ENCODE results near the gene SLC39A6.
"Not testable (repeated sequence)": the region's sequence is repeated elsewhere in the genome, so short reads cannot be mapped to it uniquely, and the experiment has no call there.

The SLC39A6 gene

DNA sequence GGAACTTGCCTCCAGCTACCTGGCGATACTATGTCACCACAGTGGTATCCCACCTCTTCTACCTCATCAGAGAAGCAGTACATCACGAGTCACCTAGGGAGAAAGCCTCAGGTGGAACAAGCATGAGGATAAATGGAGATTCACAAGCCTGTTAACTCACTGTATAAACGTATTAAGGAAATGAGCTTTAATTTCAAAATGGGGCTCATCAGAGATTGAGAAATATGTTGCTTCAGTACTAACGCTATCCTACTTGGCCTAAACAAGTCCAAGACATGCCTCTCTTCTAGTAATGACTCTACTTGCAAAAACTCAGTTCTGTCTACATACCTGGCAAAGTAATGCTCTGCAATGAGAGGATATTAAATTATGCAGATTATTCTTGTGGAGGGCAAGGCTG, 4.3 kb downstream of the SLC39A6 start:
- no peak for ATAC-seq
- TF ChIP-seq BACH2 (CRISPR knock-in tag; IDR thresholded peaks at IDR 0.05; ENCODE audit: borderline replicate concordance) (no peak), ZFP3 (CRISPR knock-in tag; IDR thresholded peaks at IDR 0.05) (no peak), CSDC2 (CRISPR knock-in tag; IDR thresholded peaks at IDR 0.05) (no peak), TCF4 (CRISPR knock-in tag; IDR thresholded peaks at IDR 0.05; ENCODE audit: borderline replicate concordance) (no peak), ZFP30 (CRISPR knock-in tag; IDR thresholded peaks at IDR 0.05) (no peak), ZNF70 (CRISPR knock-in tag; IDR thresholded peaks at IDR 0.05) (no peak), ZC3H10 (CRISPR knock-in tag; IDR thresholded peaks at IDR 0.05) (no peak), ESRRG (CRISPR knock-in tag; IDR thresholded peaks at IDR 0.05) (no peak), ZNF565 (CRISPR knock-in tag; conservative IDR thresholded peaks at IDR 0.05; ENCODE audit: low read depth) (no peak), RARB (CRISPR knock-in tag; IDR thresholded peaks at IDR 0.05) (no peak)
- TF ChIP-seq, protein P1, sequence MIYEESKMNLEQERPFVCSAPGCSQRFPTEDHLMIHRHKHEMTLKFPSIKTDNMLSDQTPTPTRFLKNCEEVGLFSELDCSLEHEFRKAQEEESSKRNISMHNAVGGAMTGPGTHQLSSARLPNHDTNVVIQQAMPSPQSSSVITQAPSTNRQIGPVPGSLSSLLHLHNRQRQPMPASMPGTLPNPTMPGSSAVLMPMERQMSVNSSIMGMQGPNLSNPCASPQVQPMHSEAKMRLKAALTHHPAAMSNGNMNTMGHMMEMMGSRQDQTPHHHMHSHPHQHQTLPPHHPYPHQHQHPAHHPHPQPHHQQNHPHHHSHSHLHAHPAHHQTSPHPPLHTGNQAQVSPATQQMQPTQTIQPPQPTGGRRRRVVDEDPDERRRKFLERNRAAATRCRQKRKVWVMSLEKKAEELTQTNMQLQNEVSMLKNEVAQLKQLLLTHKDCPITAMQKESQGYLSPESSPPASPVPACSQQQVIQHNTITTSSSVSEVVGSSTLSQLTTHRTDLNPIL (CRISPR knock-in tag; IDR thresholded peaks at IDR 0.05; ENCODE audit: low read depth), result no peak
- TF ChIP-seq, protein P2, sequence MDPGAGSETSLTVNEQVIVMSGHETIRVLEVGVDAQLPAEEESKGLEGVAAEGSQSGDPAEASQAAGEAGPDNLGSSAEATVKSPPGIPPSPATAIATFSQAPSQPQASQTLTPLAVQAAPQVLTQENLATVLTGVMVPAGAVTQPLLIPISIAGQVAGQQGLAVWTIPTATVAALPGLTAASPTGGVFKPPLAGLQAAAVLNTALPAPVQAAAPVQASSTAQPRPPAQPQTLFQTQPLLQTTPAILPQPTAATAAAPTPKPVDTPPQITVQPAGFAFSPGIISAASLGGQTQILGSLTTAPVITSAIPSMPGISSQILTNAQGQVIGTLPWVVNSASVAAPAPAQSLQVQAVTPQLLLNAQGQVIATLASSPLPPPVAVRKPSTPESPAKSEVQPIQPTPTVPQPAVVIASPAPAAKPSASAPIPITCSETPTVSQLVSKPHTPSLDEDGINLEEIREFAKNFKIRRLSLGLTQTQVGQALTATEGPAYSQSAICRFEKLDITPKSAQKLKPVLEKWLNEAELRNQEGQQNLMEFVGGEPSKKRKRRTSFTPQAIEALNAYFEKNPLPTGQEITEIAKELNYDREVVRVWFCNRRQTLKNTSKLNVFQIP (CRISPR knock-in tag; IDR thresholded peaks at IDR 0.05; ENCODE audit: borderline replicate concordance, low read depth), result no peak

DNA sequence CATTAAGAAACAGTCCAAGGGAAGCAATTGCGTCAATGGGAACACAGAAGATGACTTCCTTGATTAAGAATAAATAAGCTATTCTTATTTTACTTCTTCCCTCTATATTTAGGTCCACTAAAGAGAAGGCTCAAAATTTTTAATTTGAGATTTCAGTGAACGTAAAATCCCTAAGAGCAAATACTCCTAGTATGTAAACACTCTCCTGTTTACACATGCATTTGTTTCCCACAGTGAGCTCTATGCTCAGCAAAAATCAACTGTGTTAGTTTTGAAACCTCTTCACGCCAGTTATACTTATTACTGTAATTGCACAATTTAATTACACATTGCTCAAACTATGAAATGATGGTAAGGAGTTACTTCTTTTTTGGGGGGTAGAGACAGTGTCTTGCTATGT, 8.8 kb downstream of the SLC39A6 start:
- ATAC-seq, result no peak
- TF ChIP-seq CSDC2 (CRISPR knock-in tag; IDR thresholded peaks at IDR 0.05) (no peak), OSR1 (CRISPR knock-in tag; IDR thresholded peaks at IDR 0.05) (no peak), TOX (CRISPR knock-in tag; IDR thresholded peaks at IDR 0.05; ENCODE audit: borderline replicate concordance) (no peak), SNAI2 (CRISPR knock-in tag; IDR thresholded peaks at IDR 0.05) (no peak), PPARA (CRISPR knock-in tag; IDR thresholded peaks at IDR 0.05; ENCODE audit: borderline replicate concordance) (no peak), RARB (CRISPR knock-in tag; IDR thresholded peaks at IDR 0.05) (no peak), ZFP30 (CRISPR knock-in tag; IDR thresholded peaks at IDR 0.05) (no peak), BACH2 (CRISPR knock-in tag; IDR thresholded peaks at IDR 0.05; ENCODE audit: borderline replicate concordance) (no peak), ISL1 (CRISPR knock-in tag; IDR thresholded peaks at IDR 0.05) (no peak), ZNF8 (CRISPR knock-in tag; IDR thresholded peaks at IDR 0.05) (no peak), TCF4 (CRISPR knock-in tag; IDR thresholded peaks at IDR 0.05; ENCODE audit: borderline replicate concordance) (no peak), ZNF565 (CRISPR knock-in tag; conservative IDR thresholded peaks at IDR 0.05; ENCODE audit: low read depth) (no peak), ARNTL (CRISPR knock-in tag; IDR thresholded peaks at IDR 0.05; ENCODE audit: borderline replicate concordance, low read depth) (no peak)
- TF ChIP-seq, protein P3, sequence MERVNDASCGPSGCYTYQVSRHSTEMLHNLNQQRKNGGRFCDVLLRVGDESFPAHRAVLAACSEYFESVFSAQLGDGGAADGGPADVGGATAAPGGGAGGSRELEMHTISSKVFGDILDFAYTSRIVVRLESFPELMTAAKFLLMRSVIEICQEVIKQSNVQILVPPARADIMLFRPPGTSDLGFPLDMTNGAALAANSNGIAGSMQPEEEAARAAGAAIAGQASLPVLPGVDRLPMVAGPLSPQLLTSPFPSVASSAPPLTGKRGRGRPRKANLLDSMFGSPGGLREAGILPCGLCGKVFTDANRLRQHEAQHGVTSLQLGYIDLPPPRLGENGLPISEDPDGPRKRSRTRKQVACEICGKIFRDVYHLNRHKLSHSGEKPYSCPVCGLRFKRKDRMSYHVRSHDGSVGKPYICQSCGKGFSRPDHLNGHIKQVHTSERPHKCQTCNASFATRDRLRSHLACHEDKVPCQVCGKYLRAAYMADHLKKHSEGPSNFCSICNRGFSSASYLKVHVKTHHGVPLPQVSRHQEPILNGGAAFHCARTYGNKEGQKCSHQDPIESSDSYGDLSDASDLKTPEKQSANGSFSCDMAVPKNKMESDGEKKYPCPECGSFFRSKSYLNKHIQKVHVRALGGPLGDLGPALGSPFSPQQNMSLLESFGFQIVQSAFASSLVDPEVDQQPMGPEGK (CRISPR knock-in tag; IDR thresholded peaks at IDR 0.05; ENCODE audit: borderline replicate concordance), result no peak
- TF ChIP-seq, protein P4, sequence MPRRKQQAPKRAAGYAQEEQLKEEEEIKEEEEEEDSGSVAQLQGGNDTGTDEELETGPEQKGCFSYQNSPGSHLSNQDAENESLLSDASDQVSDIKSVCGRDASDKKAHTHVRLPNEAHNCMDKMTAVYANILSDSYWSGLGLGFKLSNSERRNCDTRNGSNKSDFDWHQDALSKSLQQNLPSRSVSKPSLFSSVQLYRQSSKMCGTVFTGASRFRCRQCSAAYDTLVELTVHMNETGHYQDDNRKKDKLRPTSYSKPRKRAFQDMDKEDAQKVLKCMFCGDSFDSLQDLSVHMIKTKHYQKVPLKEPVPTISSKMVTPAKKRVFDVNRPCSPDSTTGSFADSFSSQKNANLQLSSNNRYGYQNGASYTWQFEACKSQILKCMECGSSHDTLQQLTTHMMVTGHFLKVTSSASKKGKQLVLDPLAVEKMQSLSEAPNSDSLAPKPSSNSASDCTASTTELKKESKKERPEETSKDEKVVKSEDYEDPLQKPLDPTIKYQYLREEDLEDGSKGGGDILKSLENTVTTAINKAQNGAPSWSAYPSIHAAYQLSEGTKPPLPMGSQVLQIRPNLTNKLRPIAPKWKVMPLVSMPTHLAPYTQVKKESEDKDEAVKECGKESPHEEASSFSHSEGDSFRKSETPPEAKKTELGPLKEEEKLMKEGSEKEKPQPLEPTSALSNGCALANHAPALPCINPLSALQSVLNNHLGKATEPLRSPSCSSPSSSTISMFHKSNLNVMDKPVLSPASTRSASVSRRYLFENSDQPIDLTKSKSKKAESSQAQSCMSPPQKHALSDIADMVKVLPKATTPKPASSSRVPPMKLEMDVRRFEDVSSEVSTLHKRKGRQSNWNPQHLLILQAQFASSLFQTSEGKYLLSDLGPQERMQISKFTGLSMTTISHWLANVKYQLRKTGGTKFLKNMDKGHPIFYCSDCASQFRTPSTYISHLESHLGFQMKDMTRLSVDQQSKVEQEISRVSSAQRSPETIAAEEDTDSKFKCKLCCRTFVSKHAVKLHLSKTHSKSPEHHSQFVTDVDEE (CRISPR knock-in tag; IDR thresholded peaks at IDR 0.05), result no peak
- TF ChIP-seq, protein P5, sequence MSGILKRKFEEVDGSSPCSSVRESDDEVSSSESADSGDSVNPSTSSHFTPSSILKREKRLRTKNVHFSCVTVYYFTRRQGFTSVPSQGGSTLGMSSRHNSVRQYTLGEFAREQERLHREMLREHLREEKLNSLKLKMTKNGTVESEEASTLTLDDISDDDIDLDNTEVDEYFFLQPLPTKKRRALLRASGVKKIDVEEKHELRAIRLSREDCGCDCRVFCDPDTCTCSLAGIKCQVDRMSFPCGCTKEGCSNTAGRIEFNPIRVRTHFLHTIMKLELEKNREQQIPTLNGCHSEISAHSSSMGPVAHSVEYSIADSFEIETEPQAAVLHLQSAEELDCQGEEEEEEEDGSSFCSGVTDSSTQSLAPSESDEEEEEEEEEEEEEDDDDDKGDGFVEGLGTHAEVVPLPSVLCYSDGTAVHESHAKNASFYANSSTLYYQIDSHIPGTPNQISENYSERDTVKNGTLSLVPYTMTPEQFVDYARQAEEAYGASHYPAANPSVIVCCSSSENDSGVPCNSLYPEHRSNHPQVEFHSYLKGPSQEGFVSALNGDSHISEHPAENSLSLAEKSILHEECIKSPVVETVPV (CRISPR knock-in tag; IDR thresholded peaks at IDR 0.05), result no peak
- TF ChIP-seq, protein P2 (CRISPR knock-in tag; IDR thresholded peaks at IDR 0.05; ENCODE audit: borderline replicate concordance, low read depth), result no peak

DNA sequence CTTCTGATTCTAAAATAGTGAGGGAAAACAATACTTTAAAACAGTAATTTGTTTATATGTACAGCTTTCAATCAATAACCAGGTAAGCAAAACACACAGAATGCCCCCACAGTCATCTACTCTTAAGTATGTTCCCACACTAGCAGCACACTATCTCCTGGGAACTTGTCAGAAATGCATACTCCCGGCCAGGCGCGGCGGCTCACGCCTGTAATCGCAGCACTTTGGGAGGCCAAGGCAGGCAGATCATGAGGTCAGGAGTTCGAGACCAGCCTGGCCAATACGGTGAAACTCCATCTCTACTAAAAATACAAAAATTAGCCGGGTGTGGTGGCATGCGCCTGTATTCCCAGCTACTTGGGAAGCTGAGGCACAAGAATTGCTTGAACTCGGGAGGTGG, 12.4 kb downstream of the SLC39A6 start:
- not testable (repeated sequence) for ATAC-seq
